SKM-1 treated with dmso at 0.1 percent for 144 hours (cell line): Measurements from ENCODE around the gene CAMK1.

Source experiments
- DNase-seq: peaks from one replicate; lab custom pipeline; 2025; ENCODE audit not compliant: unreplicated experiment; lab: John Stamatoyannopoulos, UW

The CAMK1 gene

DNA sequence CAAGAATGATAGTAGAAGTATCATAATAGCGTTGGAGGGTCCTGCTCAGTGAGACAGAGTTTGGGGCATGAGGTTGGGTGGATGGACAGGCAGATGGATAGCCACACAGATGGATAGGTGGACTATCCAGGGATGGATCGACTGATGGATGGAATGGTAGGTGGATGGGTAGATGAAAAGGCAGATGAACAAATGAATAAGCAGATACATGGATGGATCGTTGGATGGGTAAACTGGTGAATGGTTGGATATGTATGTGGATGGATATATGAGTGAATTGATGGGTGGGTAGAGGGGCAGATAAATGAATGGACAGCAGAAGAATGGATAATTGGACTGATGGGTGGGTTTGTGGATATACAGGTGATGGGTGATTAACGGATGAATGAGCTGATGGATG is 56.6 kb downstream of the CAMK1 start:
- DNase-seq: no peak

DNA sequence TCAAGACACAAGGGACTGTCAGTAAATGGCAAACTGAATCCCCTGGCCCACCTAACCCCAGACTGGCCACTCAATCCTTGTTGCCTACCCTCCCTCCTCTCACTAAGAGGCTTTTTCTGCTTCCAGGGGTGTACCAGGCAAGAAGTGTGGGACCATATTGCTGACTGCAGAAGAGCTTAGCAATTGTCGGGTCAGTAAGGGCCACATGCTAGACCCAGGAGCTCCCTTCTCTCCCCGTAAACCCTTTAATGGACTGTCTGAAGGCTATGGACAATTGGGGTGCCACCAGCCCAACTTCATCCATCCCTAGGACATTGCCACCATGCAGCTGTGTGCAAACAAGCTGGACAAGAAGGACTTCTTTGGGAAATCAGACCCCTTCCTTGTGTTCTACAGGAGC is 57.3 kb downstream of the CAMK1 start:
- no peak for DNase-seq

GRCh38 chr3:9710174-9710739 is 59.5 kb downstream of the CAMK1 start:
- no peak for DNase-seq
